Activated T-cell treated with anti-CD3 and anti-CD28 coated beads, Interleukin-2, amount 50 U/mL, for 1 hour (primary cell): ENCODE measurements around the gene TOM1.

ENCODE experiments used
- DNase-seq: peaks from one replicate; pipeline ENCODE4 v3.0.0-alpha.2; 2020

The TOM1 gene

DNA sequence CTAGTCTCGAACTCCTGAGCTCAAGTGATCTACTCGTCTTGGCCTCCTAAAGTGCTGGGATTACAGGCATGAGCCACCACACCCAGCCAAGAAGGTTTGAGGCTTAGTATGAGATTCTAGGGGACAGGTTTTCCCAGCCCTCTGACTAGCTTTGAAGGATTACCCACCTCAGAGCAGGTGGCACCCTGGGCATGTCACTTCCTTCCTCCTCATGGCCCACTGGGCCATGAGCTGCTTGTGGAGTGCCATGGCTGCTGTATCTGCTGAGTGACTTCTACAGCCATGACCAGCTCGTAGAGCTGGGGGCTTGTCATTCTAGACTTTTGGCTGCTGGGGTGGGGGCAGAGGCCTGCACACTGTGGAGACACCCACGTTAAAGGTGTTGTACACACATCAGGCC lies 25.1 kb downstream of the TOM1 start:
- DNase-seq = no peak

DNA sequence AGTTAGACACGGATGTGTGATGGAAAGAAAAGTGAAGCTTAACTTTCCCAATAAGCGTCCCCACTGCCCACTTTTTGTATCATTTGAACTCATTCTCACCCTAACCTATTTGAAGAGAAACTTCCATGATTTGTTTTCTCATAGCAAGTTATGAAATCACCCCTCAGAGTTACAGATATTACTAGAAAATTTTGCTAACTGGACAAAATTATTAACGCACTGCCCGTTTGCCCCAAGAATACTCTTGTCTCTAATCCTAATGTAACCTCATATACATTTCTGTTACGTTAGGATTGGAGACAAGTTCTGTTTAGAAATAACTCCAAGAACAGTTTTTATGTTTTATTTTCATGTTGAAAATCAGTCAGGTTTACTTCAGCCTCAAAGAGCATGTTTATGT lies 25.5 kb downstream of the TOM1 start:
- no peak for DNase-seq

DNA sequence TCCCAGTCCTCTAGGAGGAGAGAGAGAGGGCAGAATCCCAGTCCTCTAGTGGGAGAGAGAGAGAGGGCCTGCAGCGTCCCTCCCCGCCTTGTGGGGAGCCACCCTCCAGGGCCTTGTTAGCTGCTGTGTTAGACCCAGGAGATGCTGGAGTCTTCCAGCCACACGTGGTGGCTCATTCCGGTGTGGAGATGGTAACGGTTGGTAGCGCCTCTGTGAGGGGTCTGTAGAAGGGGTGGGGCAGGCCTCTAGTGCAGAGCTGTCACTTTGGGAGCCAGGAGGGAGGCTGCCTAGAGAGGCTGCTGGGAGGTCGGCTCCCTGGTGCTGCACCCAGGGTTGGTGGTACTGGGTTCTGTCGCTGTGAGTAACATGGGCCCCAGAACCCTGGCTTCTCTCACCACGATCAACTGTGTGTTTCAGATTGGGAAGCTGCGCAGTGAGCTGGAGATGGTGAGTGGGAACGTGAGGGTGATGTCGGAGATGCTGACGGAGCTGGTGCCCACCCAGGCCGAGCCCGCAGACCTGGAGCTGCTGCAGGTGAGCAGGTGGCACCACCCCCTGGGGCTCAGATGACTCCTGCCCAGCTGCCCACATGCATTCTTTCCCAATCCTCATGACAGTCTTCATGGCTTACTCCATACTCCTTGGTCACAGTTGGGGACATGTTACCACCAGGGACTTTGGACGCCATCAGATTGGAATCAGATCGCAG lies 27.3 kb downstream of the TOM1 start:
- DNase-seq = no peak

DNA sequence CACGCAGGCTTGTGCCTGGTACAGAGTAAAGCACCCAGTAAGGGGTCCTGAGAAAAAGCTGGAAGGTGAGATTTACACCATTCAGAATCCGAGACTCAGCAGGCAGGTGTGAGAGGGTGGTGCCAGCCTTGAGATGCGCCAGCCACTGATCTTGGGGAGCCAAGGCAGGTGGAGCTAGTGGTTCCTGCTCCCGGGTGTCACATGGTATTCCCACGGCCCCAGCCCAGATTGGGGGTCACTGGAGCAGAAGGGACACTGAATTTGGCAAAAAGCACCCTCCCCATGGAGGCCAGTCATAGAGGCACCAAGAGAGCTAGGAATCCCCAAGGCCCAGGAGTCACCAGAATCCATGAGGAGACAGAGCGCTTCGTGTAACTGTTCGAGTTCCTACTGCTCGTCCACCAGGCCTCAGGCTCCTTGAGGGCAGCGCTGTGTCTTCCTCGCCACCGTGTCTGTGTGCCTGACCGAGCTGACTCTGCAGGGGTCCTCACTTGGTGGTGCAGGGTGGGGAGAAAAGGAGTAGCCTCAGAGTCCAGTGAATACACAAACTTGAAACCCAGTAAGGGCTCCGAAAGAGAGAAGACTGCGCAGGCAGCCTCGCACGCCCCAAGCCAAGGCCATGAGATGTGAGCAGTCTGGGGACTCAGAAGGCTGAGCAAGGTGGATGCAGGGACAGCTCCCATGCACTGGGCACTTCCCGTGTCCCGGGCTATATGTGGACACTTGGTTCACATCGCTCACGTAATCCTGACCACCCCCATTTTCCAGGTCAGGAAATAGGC lies 28.2 kb downstream of the TOM1 start:
- no peak for DNase-seq

DNA sequence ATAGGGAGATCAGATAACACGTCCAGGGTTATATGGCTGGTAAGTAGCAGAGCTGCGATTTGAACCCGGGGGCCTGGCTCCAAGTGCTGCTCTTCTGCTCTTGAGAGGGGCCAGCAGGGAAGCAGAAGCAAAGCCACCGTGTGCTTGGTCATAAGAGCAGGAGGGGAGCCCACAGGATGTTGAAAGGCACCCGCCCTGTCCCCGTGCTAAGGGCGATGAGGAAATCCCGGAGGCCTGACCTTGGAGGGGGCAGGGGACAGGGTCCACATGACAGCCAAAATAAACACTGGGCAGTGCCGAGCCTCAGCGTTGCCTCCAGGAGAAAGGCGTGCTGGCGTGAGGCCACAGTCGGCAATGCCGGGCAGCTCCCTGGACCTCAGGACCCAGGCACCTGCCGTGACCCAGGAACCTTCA lies 28.8 kb downstream of the TOM1 start:
- DNase-seq = no peak

DNA sequence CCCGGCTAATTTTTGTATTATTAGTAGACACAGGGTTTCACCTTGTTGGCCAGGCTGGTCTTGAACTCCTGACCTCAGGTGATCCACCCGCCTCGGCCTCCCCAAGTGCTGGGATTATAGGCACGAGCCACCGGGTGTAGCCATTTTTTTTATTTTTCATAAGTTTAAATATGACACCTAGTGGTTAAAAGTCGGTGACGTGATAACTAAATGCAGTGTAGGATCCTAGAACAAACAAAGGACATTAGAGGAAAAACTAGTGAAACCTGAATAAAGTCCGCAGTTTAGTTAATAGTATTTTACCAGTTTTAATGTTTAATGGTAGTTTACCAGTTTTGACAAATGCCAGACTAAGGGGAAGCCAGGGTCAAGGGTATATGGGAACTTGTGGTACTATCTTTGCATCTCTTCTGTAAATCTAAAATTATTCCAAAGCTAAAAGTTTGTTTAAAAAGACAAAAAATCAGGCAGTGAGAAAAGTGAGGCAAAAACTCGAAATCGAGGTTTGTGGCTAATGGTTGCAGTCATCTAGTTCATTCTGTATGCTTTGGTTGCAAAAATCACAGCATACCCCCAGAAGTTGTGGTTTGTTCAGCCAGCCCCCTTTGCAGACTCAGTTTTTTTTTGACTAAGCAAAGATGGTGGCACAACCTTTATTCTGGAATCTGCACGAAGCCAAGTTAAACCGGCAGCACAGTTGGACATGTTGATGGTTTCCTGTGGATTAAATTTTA lies 29.6 kb downstream of the TOM1 start:
- DNase-seq = no peak

DNA sequence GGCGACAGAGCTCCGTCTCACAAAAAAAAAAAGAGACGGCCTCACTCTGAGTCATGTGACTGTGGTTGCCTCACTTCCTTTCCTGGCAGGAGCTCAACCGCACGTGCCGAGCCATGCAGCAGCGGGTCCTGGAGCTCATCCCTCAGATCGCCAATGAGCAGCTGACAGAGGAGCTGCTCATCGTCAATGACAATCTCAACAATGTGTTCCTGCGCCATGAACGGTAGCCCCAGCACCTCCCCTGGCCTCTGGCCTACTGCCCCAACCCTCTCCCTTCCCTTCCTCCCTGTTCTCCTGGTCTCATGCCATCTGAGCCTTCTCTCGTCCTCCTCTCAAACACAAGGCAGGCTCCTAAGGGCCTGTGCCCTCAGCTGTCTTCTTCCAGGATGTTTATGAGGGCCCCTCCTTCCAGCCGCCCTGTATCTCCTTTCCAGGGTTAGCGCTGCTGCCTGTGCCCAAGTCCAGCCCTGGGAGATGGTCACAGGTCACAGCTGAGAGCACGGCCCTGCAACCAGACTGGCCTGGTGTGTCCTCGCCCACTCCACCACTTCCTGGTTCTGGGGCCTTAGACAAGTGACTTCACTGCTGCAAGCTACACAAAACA lies 30.7 kb downstream of the TOM1 start:
- DNase-seq = peak; percentile 44

DNA sequence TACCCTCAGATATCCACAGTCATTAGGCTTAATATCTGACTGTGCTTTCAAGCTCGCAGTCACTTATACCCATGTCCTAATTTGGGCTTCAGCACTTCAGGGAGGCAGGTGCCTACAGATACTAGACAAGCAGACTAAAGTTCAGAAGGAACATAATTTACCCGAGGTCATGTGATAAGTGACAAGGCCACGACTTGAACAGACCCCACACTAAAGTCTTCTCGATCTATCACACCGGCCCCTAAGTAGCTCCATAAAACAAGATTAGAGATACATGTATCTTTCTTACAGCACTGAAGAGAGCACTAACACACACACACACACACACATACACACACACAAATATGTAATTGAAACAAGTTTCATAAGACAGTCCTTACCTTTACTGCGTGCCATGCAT lies 32.6 kb downstream of the TOM1 start:
- DNase-seq = no peak

DNA sequence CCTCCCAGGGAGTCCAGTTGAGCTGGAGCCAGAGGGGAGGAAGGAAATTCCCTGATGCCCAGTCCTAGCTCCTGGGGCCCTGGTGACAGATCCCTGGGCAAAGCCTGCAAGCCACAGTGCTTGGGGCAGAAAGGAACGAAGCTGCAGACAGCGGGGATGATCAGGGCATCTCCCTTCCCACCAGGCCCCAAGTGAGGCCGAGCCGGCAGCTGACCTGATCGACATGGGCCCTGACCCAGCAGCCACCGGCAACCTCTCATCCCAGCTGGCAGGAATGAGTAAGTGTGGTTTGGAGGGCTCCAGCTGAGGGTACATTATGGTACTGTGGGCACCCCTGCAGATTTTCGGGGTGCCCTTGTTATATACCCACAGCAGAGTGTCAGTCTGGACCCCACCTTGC lies 33.5 kb downstream of the TOM1 start:
- DNase-seq = no peak

DNA sequence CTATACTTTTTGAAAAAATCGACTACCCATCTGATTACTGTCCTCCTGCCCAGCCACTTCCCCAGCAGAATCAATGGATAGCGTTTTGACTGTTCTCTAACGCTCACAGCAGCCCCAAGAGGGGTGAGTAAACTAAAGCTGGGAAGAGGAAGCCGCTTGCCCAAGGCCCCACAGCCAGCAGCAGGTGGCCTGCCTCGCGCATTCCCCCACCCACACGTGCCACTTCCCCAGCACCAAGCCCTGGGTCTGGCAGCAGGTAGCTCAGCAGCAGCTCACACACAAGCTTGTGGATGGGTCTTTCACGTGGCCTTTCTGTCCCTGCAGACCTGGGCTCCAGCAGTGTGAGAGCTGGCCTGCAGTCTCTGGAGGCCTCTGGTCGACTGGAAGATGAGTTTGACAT lies 34.3 kb downstream of the TOM1 start:
- DNase-seq = no peak

DNA sequence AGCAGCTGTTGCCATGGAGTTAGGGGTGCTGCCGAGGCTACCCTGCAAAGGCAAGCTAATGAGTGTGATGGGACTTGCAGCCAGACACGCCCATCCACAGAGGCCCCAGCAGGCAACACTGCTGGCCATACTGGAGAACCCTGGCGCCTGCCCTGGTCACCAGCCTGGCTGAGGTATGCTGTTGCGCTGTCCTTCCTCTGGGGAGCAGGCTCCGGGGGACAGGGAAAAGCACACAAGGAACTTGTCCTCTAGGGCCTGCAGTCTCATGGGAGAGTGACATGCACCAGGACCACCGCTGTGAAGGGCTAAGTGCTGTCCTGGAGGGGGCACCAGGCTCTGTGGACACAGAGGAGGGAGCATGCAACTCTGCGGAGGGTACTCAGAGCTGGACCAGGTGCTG lies 35.8 kb downstream of the TOM1 start:
- DNase-seq = no peak

DNA sequence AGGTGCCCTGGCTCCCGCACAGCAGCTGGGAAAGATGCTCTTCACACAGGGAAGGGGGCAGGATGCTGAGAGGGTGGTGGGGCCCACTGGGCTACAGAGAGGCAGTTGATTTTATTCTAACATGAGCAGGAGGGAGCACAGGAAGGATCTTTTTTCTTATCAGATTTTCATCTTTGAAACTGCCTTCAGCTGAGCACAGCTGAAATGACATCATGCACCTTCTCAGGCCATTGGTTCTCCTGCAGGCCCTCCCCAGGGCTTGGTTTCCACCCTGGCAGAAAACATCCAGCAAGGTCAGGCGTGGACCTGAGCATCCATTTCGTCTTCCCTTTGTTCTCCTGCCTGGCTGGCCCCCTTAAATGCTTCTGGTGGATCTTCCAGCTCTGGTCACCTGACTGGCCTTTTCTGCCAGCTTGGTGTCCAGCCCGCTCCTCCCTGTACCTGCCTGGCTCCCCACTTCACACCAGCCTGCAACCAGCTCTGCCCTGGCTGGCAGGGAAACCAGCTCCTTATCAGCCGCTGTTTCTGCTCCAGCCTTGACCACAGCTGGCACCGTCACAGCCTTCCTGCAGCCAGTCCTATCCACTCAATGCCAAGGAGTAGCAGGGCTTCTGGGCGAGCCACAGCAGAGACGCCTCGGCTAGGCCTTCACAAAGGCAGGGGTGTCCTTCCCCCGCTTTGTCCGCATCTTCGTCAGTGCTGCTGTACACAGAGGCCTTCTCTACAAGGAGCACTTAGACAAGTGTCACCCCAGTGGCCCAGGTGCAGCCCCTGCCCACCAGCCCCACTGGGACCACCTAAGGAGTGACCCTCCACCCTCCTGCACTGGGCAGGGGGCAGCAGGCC lies 36.5 kb downstream of the TOM1 start:
- no peak for DNase-seq

DNA sequence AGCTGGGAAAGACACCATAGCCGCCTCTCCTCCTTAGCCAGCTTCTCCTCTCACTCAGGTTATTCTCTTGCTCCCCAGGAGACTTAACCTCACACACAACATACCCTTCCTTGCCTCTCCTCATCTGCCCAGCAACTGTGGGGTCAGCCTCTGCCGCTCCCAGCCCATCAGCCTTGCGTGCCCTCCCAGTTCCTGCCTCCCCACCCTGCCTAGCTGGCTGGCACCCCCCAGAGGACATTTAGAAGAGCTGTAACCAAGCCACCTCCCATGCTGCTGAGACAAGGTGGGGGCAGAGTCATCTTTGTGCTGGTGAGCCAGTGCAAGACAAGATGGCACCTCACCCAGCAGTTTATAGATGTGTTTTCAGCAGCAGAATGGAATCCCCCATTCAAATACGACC lies 38.2 kb downstream of the TOM1 start:
- DNase-seq = no peak

DNA sequence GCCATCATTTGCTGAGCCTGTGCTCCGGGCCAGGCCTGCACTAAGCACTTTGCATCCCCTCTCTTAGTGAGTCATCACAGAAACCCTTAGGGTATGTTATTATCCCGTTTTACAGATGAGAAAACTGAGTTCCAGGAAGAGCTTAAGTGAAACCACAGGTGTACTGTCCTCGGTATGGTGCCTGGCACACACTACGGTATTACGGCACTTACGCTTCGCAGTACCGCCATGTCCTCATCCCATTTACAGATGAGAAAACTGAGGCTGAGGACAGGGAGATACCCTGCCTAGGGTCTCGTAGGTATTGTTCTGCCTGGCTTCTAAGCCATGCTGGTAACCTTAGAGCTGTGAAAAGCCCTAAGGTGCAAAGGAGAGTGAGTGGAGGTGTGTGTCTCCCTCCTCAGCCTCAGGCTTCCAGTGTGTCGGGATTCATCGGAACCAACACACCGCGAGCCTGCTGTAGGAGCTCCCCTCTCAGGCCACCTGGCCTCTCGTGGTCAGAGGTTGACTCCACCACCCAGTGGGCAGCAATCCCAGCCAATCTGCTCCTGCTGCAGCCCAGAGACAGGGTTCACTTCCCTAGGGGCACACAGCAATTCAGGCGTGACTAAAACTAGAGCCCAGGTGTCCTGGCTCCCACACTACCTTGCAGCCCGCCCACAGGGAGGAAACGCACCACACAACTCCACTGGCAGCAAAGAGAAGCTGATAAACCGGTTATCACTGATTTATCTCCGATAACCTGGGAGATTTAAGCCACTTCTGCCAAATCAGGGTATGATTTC lies 41.6 kb downstream of the TOM1 start:
- no peak for DNase-seq

DNA sequence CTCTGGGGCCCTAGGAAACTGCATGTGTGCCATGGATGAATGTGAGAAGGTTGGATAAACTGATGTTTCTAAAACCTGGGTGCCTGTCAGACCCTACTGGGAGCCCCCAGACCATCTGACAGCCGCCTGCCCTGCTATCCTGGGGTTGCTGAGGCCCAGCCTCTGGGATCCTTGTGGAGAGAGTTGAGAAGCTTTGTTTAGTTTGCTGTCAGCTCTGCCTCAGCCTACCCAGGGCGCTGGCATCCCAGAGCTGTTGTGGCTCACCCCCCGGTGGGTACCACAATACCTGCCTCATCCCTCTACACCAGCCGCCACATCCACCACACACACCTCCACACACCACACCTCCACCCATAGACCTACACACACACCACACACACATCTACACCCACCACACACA lies 42.7 kb downstream of the TOM1 start:
- DNase-seq = no peak

DNA sequence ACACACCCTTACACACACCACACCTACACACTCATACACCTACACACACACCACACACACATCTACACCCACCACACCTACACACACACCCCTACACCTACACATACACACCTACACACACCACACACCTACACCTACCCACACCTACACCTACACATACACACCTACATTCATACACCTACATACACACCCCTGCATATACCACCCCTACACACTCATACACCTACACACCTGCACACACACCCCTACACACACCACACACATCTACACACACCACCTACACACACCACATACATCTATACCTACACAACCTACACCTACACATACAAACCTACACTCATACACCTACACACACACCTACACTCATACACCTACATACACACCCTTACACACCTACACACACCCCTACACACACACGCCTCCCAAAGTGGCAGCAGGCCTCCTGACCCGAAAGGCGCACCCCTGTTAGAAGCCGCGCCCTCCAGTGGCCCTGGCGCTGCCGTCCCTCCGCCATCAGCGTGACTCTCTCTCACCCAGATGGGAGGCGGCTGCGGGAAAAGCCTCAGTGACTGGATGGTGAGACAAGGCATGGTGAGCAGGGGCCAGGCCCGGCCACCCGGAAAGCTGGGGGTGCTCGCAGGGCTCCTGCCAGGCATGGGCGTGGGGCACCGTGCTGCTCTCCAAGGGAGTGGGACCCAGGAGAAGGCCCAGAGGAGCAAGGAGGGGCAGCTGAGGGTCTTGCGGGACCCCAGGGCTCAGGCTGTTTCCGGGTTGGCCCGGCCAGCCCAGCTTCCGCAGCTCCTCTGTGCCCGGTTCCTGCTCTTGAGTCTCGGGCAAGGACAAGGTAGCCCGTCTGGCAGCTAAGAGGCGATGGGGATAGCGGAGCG lies 44.2 kb downstream of the TOM1 start:
- DNase-seq = no peak

DNA sequence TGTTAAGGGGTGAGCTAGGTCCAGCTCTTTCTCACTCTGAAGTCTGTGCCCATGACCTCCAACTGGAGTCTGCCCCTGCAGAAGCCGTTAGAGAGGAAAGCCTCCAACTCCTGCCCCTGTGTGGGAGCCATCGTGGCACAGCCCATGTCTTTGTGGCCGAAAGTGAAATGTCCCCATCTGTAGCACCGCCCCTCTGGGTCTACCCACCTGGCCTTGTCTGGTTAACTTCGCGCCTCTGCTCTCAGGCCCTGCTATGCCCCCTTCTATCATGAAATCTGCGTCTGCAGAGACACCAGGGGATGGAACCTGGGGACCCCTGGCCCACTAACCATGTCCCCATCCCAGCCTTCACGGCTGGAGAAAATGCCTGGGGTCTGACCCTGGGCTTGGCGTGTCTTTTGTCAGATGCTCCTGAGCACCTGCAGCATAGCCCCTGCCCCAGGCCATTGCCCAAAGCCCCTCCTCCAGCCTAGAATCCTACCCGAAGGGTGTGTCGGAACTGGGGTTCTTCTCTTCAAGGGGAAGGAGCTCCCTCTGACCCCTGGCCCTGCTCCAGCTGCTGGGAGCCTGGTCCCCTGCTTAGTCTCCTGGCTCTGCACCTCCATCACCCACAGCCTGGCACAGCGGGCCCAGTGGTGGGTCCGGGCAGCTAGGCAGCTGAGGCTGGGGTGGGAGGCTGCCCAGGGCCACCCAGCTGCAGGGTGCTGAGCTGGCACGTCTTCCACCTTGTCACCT lies 45.4 kb downstream of the TOM1 start:
- DNase-seq = no peak

DNA sequence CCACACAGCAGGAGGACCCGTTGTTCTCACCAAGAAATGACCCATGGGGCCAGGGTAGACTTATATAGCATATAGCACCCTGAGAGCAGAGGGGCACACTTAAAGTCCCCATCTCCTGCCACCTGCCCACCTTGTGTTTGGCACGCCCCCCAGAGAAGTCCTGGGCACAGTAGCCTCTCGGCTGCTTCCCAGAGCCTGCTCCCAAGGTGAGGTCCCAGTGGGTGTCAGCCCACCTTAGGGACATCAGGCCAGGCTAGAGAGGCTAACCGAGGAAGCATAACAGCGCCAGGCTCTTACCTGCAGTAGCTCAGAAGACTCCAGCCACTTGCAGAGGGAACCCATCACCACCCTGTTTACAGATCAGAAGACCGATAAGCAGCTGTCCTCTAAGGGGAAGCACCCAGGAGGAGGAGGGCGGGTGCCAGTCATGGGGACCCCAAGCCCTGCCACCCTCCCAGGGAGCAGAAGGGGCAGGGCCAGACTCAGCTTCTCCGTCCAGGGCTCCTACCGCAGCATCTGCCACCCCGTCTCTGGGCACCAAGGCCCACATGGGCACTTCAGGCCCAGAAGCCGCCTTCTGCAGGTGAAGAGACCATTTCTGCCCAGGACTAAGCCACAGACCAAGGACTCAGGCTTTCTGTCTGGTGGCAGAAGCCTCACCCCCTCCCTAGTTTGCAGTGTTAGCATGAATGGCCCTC lies 46.3 kb downstream of the TOM1 start:
- no peak for DNase-seq

DNA sequence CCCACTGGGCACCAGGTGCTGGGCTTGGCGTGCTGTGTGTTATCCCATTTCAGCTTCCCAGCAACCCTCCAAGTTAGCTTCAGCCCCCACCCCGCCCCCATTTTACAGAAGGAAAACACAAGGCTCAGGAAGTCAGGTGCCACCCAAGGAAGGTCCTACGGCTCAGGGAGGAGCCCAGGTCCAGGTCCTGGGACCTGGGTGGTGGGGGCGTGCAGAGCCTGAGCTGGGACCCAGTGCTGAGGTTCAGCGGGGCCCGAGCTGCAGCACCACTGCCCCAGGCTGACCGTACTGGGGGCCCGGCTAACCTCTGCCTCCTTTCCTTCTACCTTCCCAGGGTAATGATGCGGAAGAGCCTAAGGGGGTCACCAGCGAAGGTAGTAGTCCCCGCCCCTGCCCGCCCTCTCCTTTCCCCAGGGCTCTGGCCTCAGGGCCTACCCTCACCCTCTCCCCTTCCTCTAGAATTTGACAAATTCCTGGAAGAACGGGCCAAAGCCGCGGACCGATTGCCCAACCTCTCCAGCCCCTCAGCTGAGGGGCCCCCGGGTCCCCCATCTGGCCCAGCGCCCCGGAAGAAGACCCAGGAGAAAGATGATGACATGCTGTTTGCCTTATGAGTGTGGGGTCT lies 47.0 kb downstream of the TOM1 start:
- no peak for DNase-seq
